H1 (cell line): ENCODE measurements around the gene PDHX.

Experiments
- EP300 ChIP-seq, 2 experiments: IDR thresholded peaks; 1 replicate in 1 of 2; 2 replicates in 1 of 2; pipeline ENCODE4 v1.6.1; 2011 to 2012; ENCODE audit warnings: low read depth in 2 of 2, low read length in 2 of 2, mild to moderate bottlenecking in 2 of 2, borderline replicate concordance in 1 of 2, inconsistent platforms in 1 of 2, moderate library complexity in 1 of 2
- EZH2 ChIP-seq: fragments of 200-600 bp; sonication (generic); IDR thresholded peaks from 2 replicates; pipeline ENCODE4 v1.7.1; 2012; ENCODE audit warnings: low read depth, mild to moderate bottlenecking, moderate library complexity, low read length, inconsistent platforms; ENCODE audit not compliant: severe bottlenecking
- GTF2F1 ChIP-seq: IDR thresholded peaks from 2 replicates; pipeline ENCODE4 v1.6.1; 2012; ENCODE audit warnings: low read depth, low read length, improper control_type of control experiment, borderline replicate concordance
- HDAC6 ChIP-seq: IDR thresholded peaks from one replicate; pipeline ENCODE4 v1.7.1; 2012; ENCODE audit warnings: low read depth, mild to moderate bottlenecking, inconsistent platforms, low read length, moderate library complexity
- POLR2A ChIP-seq, 2 experiments: IDR thresholded peaks; 1 replicate in 1 of 2; 2 replicates in 1 of 2; pipeline ENCODE4 v1.6.1; 2011; ENCODE audit warnings: low read depth in 2 of 2, low read length in 2 of 2, mild to moderate bottlenecking in 2 of 2; ENCODE audit errors: control extremely low read depth in 1 of 2
- RAD21 ChIP-seq, 2 experiments: IDR thresholded peaks in 1 of 2; conservative IDR thresholded peaks in 1 of 2; 2 replicates each; pipeline ENCODE4 v1.6.1; 2011; ENCODE audit warnings: low read depth in 2 of 2, low read length in 2 of 2, improper control_type of control experiment in 1 of 2, inconsistent platforms in 1 of 2, mild to moderate bottlenecking in 1 of 2, moderate library complexity in 1 of 2
- RFX5 ChIP-seq: IDR thresholded peaks from 2 replicates; pipeline ENCODE4 v1.6.1; 2011; ENCODE audit warnings: low read depth, low read length, improper control_type of control experiment, borderline replicate concordance
- TBP ChIP-seq: IDR thresholded peaks from 2 replicates; pipeline ENCODE4 v1.6.1; 2011; ENCODE audit warnings: low read depth, low read length, improper control_type of control experiment
- YY1 ChIP-seq: IDR thresholded peaks from 2 replicates; pipeline ENCODE4 v1.6.1; 2011; ENCODE audit warnings: low read depth, mild to moderate bottlenecking, low read length
- TF ChIP-seq, protein P1 (sequence below), 3 experiments: IDR thresholded peaks; 1 replicate in 2 of 3; 2 replicates in 1 of 3; pipeline versions ENCODE4 v1.5.1 to v1.6.1; 2011; ENCODE audit warnings: low read length in 3 of 3, mild to moderate bottlenecking in 3 of 3, inconsistent platforms in 2 of 3, low read depth in 1 of 3, moderate library complexity in 1 of 3; ENCODE audit not compliant: insufficient read depth in 1 of 3; ENCODE audit errors: control extremely low read depth in 1 of 3
- TF ChIP-seq, protein P2 (sequence below): IDR thresholded peaks from 2 replicates; pipeline ENCODE4 v1.6.1; 2012; ENCODE audit warnings: inconsistent platforms

DNA sequence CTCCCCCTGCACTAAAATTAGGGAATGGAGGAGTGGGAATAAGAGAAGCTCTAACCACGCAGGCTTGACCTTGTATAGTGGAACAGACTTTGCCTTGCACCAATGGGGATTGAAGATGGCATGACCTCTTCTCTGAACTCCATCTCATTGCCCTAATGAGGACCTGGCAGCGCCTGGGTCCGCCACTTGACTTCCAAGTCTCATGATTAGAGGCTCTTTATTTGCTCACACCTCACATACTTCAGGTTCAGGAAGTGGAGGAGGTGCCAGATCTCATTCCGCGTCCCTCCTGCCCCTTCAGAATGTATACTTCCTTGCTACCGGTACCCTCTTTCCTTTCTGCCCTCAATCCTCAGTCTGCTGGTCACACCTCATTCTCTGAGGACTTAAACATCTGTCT, 116.6 kb downstream of the PDHX start:
- TF ChIP-seq, protein P1, sequence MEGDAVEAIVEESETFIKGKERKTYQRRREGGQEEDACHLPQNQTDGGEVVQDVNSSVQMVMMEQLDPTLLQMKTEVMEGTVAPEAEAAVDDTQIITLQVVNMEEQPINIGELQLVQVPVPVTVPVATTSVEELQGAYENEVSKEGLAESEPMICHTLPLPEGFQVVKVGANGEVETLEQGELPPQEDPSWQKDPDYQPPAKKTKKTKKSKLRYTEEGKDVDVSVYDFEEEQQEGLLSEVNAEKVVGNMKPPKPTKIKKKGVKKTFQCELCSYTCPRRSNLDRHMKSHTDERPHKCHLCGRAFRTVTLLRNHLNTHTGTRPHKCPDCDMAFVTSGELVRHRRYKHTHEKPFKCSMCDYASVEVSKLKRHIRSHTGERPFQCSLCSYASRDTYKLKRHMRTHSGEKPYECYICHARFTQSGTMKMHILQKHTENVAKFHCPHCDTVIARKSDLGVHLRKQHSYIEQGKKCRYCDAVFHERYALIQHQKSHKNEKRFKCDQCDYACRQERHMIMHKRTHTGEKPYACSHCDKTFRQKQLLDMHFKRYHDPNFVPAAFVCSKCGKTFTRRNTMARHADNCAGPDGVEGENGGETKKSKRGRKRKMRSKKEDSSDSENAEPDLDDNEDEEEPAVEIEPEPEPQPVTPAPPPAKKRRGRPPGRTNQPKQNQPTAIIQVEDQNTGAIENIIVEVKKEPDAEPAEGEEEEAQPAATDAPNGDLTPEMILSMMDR (IDR thresholded peaks at IDR 0.05; ENCODE audit: control extremely low read depth in 1 of 3, insufficient read depth in 1 of 3, low read depth in 1 of 3, low read length in 3 of 3) = no peak
- no peak for TF ChIP-seq RFX5
- no peak for TF ChIP-seq GTF2F1
- no peak for TF ChIP-seq RAD21 (IDR thresholded peaks at IDR 0.05 in 1 of 2, conservative IDR thresholded peaks at IDR 0.05 in 1 of 2; ENCODE audit: low read depth in 2 of 2, low read length in 2 of 2)
- TF ChIP-seq EZH2 = no peak
- TF ChIP-seq YY1 = no peak
- no peak for TF ChIP-seq HDAC6
- no peak for TF ChIP-seq TBP
- TF ChIP-seq POLR2A (IDR thresholded peaks at IDR 0.05; ENCODE audit: control extremely low read depth in 1 of 2, low read depth in 2 of 2, low read length in 2 of 2) = no peak
- TF ChIP-seq, protein P2, sequence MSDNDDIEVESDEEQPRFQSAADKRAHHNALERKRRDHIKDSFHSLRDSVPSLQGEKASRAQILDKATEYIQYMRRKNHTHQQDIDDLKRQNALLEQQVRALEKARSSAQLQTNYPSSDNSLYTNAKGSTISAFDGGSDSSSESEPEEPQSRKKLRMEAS = no peak
- no peak for TF ChIP-seq EP300 (IDR thresholded peaks at IDR 0.05; ENCODE audit: borderline replicate concordance in 1 of 2, low read depth in 2 of 2, low read length in 2 of 2)
